Measurements from ENCODE around the gene GPR146.
"Not testable (repeated sequence)": the region's sequence is repeated elsewhere in the genome, so short reads cannot be mapped to it uniquely, and the experiment has no call there.

GPR146 gene, protein sequence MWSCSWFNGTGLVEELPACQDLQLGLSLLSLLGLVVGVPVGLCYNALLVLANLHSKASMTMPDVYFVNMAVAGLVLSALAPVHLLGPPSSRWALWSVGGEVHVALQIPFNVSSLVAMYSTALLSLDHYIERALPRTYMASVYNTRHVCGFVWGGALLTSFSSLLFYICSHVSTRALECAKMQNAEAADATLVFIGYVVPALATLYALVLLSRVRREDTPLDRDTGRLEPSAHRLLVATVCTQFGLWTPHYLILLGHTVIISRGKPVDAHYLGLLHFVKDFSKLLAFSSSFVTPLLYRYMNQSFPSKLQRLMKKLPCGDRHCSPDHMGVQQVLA

DNA sequence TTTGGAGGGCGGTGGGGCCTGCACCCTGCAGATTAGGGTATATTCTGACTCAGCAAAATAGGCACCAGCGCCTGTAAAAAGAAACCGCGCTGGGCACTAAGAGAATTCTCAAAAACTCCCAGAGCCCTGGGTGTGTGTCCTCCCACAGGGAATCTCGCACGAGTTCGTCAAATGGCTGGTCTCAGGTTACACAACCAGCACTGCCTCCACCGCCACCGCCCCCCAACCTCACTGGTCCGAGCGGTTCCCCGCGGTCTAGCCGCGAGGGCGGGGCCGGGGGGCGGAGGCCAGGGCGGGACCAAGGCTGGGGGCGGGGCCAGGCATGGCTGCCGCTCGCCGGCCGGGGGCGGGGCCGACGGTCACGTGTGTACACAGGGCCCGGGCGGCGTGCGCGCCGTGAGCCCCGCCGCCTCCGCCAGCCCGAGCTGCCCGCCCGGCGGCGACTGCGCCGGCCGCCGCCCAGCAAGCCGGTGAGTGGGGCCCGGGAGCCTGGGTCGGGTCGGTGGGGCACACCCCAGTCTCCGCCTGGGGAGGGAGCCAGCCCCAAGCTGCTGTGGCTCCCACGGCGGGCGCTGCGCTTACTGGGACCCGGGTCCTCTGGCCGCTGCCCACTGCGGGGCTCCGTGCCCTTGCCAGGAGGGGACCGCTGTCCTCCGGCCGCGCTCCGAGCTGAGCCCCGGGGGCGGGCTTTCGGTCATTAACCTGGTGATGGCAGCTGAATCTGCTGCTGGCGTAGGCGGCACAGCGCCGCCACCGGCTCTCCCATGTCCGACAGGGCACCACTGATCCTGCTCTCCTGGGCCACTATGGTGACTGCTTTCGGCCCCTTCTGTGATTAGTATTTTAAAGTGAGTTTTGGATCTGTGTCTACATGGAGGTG is at the start of gene GPR146:
Gene GPR146 (plus strand): TSS at position 358 of the 880 bp plus-strand sequence. CDS start 12,970 bp downstream, outside the sequence.
- DNase-seq: peak; percentile 95 to 96

DNA sequence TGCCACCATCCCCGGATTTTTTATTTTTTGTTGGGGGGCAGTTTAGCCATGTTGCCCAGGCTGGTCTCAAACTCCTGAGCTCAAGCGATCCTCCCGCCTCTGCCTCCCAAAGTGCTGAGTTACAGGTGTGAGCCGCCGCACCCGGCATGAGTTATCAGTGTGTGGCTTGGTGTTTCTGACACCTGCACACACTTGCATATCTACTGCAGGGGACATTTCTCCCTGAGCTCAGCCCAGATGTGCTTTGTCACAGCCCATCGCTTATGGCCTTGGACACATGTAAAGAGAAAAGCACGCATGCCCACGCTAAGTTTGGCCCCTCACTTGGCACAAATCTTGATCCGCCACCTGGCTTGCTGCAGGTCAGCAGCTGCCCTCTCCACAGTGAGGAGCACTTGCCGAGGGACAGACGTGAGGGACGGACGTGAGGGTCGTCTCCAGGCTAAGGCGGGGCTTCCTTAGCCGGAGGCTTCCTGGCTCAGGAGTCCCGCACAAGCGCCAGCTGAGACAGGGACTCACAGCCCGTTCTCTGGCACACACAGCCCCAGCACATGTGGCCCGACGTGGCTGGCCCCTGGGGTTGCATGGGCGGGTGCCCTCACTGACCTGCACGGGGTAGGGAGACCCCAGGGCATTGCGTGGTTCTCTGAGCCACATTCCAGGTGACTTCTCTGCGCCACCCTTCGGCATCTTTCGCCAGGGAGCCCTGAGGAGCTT is 49.6 kb upstream of the GPR146 start:
- no peak for DNase-seq

DNA sequence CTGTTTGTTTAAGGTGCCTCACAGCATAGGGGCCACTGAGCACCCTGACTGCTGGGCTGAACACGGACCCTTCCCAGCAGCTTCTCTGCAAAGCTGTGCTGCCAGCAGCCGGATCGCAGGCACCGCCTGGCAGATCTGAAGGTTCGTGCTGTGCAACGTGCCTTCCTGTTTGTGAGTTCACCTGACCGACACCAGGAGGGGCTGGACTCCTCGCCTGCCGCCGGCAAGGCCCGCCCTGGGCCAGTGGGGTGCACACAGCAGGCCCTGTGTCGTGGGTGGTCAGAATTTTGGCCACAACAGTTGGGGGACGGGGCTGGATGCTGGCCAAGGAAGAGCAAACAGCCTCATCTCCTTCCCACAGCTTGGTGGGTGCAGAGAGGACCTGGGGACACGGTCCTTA is 48.8 kb upstream of the GPR146 start:
- no peak for DNase-seq

DNA sequence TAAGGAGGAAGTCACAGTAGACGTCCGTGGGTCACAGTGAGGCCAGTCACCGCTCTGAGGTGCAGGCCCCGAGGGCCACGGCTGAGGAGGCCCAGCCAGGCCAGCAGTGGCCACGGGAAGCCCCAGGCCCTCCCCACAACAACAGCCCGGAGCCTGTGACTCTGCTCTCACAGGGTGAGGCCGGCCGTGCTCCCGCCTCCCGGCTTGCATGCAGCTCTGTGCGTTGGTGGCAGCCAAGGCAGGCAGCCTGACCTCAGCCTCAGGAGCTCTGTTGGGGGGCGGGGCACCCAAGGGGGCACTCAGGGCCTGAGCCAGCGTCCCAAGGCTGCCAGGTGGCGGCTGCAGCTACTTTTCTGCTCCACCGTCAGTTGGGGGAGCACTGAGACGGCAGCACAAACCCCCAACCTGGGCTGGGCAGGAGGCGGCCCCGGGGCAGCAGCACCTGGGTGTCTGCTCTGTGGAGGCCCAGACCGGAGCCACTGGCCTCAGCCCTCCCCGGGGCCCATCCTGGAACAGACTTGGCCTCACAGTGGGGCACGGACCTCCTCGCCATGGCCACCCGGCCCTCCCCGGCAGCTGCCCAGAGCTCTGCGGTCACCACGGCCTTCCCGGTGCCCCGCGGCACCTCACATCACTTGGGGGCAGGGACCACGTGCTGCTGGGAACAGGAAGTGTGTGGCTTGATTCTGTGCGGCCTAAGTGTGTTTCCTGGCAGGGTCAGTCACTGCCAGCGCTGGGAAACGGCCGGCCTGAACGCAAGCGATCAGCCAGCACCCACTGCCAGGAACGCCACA is 48.1 kb upstream of the GPR146 start:
- peak in 1 of 2 donors; percentile 44 for DNase-seq

DNA sequence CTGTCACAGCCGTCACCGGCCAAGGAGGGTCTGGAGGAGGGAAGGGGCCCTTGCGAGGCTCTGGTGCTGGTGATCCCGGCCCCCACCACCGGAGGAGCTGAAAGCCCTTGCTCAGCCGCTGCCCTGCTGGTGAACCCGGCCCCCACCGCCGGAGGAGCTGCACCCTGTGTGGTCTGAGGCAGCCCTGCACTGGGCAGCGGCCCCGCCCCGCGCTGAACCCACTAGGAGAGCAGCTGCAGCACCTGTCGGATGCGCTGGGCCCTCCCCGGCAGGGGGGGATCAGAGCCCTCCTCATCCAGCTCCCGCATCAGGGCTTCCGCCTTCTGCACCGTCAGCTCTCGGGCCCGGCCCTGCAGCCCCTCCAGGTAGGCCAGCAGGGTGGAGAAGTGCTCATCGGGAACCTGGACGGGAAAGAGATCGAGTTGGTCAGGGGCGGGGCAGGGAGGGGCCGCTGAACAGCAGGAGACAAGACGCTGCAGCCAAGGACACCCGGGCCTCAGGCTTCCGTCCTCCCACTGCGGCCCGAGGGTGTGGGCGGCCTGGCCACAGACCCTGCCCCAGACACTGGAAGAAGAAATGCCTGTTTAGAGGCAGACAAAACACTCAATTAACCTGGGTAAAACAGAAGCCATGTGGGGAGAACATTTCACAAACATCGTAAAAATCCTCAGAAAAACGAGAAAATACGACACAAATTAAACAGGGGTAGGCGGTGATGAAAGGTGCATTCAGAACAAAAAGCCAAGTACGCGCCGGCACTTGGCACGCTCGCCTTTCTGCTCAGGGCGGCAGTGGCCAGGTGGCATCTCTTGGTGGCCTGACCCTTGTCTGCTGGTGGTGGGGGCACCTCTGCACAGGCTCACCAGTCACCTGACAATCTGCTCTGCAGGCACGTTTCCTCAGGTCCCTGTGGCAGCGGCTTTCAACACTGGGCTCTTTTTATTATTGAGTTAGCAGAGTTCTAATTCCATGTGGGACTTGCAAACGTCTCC is 46.6 kb upstream of the GPR146 start:
- DNase-seq: no peak

DNA sequence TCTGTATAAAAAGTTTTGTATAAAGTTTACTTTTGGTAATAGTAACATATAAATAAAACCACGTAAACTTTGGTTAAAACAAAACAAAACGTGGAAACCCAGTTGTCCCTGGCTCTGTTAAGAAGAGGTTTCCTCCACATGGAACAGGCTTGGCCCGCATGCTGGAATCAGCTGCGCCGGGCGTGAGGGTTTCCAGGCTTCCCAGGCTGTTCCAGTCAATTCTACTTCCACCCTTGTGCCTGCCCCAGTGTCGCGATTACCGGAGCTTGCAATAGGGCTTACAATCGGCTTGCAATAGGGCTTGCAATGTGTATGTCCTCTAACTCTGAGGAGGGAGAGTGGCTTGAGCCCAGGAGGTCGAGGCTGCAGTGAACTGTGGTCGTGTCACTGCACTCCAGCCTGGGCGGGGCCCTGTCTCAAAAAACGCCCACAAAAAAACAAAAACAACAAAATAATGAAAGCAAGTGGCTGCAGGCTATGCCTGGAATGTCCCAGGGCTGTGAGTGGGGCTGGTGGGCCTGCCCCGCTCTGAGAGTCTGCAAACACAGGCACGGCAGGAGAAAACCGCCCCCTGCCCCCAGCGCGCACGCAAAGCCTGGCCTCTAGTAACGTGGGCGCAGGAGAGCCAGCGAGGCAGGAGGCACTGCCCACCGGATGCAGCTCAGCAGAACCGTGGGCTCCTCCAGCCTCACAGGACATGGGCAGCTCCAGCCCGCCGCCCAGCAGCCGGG is 45.0 kb upstream of the GPR146 start:
- no peak for DNase-seq

DNA sequence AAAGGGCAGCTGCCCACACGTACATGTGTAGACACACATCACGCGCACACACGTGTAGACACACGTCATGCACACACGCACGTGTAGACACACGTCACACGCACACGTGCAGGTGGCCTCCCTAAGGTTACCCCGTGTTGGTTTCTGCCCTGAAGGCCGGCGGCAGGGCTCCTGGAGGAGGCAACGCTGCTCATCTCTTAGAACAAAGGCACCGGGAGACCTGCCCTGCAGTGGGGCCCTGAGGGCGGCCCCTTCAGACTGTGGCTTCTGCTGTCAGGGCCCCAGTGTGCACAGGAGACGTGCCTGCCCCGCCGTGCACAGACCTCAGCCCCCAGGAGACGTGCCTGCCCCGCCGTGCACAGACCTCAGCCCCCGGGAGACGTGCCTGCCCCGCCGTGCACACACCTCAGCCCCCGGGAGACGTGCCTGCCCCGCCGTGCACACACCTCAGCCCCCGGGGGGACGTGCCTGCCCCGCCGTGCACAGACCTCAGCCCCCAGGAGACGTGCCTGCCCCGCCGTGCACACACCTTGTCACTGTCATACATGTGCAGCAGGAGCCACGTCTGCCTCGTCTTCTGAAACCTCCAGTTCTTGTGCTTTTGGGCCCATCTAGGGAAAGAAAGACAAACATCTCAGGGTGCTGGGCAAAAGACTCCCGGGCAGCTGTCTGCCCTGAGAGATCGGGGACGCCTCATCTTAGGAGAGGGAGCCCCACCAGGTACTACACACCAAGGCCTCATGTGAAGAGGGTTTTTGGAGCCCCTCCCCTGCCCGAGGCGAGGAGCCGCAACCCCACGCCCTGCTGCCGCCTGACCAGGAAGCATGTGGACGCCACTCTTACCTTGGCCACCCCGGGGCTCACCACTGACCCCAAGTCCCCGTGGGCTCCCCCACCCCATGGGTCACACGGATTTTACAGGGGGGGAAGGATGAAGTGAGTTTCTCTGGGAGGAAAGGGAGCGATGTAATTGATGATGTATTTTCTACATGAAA is 44.1 kb upstream of the GPR146 start:
- no peak for DNase-seq

DNA sequence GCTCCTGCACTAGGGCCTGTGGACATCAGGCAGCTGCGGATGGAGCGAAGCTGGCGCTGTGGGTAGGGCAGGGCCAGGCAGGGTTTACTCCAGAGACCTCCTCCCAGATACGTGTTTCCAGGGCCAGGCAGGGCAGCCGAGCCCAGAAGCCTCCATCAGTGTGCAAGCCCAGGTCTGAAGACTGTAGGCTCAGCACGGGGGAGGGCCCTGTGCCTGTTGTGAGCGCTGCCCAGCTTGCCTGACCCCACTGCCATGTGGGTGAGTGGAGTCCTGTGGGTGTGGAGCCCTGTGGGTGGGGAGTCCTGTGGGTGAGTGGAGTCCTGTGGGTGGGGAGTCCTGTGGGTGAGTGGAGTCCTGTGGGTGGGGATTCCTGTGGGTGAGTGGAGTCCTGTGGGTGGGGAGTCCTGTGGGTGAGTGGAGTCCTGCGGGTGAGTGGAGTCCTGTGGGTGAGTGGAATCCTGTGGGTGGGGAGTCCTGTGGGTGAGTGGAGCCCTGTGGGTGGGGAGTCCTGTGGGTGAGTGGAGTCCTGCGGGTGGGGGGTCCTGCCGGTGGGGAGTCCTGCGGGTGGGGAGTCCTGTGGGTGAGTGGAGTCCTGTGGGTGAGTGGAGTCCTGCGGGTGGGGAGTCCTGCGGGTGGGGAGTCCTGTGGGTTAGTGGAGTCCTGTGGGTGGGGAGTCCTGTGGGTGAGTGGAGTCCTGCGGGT is 43.1 kb upstream of the GPR146 start:
- DNase-seq: not testable (repeated sequence)

DNA sequence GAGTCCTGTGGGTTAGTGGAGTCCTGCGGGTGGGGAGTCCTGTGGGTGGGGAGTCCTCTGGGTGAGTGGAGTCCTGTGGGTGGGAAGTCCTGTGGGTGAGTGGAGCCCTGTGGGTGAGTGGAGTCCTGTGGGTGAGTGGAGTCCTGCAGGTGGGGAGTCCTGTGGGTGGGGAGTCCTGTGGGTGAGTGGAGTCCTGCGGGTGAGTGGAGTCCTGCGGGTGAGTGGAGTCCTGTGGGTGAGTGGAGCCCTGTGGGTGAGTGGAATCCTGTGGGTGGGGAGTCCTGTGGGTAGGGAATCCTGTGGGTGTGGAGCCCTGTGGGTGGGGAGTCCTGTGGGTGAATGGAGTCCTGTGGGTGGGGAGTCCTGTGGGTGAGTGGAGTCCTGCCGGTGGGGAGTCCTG is 42.3 kb upstream of the GPR146 start:
- DNase-seq: not testable (repeated sequence)

DNA sequence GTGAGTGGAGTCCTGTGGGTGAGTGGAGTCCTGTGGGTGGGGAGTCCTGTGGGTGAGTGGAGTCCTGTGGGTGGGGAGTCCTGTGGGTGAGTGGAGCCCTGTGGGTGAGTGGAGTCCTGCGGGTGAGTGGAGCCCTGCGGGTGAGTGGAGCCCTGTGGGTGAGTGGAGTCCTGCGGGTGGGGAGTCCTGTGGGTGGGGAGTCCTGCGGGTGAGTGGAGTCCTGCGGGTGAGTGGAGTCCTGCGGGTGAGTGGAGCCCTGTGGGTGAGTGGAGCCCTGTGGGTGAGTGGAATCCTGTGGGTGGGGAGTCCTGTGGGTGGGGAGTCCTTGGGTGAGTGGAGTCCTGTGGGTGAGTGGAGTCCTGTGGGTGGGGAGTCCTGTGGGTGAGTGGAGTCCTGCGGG is 41.9 kb upstream of the GPR146 start:
- DNase-seq: not testable (repeated sequence)

DNA sequence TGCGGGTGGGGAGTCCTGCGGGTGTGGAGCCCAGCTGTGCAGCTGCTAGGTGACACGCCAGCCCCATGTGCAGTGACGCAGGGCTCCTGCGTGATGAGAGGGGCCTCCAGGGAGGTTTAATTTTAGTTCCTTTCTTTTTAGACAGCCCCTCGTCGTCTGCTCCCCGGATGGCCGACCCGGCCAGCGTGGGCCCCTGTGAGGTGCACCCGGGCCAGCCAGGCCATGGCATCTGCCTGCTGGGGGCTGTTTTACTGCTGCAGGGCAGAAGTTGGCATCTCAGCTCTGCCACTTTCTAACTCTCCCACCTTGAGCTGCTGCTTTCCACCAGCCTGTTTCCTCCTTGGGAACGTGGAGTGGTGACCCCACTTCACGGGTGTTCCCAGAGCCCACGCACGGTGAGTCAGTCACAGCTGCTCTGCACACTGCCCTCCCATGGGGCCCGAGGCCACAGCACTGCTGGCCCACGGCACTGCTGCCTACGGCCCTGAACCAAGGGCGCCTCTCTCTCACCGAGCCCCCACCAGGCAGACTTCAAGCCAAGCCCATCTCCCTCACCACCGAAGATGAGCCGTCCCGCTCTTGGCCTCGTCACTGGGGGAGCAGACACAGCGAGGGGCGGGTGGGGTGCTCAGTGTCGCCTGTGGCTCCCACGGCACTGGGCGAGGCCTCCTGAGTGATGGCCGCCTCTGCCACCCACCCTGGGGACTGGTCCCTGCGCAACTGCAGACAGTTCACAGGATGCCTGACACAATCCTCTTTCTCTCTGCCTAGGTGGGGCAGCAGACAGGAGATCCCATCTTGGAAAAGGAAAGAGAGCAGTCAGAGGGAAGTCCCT is 40.1 kb upstream of the GPR146 start:
- DNase-seq: peak in 1 of 2 donors; percentile 39

DNA sequence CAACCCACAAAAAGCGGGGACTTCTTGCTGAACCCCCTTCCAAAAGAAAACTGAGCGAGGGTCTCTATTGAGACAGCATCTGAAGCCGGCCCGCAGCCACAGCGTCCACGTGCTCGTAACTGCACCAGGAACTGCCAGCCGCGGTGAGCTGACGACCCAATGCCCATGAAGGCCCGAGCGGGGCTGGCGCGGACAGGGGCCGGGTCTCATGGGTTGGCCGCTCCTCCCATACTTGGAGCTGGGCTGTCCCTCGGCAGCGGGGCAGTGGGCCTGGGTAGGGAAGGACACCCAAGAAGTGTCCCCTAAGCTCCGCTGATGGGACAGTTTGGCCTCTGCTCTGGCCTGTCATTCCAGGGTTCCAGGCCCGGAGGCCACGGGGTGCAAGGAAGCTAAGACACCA is 39.0 kb upstream of the GPR146 start:
- DNase-seq: no peak

DNA sequence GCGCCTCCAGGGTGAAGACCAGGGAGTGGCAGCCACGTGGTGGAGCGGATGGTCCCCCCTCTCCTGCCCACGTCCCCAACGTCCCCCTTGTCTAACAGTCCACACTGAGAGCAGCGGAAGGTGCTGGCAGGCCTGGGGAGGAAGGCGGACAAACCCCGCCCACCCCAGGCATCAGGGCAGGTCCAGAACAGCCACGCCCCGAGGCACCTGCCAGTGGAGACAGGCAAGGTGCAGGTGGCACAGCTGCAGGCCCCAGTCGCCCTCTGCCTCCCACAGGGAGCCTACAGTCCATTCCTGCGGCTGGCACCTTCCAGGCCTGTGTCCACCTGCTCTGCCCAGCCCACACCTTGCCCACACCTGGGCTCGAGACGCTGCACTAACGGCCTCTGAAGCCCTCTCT is 36.4 kb upstream of the GPR146 start:
- DNase-seq: no peak

DNA sequence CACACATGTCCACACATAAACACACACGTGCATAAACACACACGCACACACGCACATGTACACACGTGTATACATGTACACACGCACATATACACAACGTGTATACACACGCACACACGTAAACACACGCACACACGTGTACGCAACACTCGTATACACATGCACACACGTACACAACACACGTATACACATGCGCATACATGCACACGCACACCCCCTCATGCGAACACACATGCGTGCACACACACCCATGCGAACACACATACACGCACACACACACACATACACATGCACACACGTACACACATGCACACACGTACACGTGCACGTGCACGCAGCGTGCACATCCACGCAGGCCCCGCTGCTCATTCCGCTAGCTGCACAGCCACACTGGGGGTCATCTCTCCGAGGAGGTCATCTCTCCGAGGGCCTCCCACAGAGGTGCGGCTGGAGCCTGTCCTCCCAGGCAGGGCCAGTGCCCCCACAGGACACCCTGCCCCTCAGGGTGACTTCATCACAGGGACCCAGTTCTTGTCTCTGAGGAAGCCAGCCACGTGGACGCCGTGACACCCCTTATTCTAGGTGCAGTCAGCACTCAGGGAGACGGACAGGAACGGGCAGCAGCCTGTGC is 35.5 kb upstream of the GPR146 start:
- DNase-seq: no peak

DNA sequence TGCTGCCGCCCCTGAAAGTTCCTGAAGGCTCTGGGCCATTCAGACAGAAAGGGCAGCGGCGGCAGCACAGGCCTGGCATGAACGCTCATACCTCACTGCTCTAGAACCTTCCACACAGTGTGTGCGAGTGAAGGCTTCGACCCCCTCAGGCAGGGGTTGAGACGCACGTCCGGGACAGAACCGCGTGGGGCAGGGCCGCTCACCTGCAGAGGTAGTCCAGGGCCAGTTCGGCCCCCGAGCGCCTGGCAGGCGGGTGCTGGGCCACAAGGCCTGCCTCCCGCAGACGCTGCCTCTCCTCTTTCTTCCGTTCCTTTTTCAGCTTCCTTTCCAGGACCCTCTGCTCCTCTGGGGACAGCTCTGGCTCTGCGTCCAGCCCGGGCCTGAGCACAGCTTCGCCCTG is 34.6 kb upstream of the GPR146 start:
- no peak for DNase-seq

DNA sequence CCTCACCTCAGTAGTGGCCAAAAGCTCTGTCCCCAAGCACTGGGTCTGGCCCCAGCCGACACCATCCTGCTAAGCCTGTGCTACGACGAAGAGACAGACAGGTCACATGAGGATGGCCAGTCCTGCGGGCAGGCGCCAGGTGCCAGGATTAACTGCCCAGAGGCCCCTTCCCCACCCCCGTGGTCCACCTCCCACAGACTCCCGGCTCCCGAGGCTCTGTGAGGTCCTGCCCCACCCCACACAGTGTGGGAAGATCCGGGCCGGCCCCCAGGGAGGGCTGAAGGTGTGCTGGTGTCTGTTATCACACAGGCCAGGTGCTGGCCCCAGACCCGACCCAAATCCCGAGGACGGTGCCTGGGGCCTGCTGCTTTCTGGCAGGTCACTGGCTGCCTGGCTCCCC is 34.1 kb upstream of the GPR146 start:
- no peak for DNase-seq

All from inflammatory macrophage treated with lipopolysaccharide for 1 hour (primary cell).